Activated T-helper 17 cell treated with anti-CD3 and anti-CD28 coated beads, Interleukin-2, amount 50 U/mL, for 72 hours (primary cell): ENCODE measurements around the gene NSUN4. TPM values are rescaled to one million over a fixed set of nuclear protein-coding genes. Genes with fewer than 3 reads are reported as not detected.
A peak's percentile ranks its signal among the peaks of the same experiment; 100 is the strongest.
"Not testable (repeated sequence)": the region's sequence is repeated elsewhere in the genome, so short reads cannot be mapped to it uniquely, and the experiment has no call there.

Experiments used
- ATAC-seq: fragments of 150-1000 bp; cut with Tn5 transposase; replicated peaks from 2 replicates; pipeline ENCODE4 v1.10.0; 2021; ENCODE audit warnings: mild to moderate bottlenecking, moderate library complexity
- H3K27ac Mint-ChIP-seq: one replicate; pipeline ENCODE4 v1.8.0; 2022; ENCODE audit warnings: mixed read lengths
- H3K27me3 Mint-ChIP-seq: one replicate; pipeline ENCODE4 v1.8.0; 2022; ENCODE audit warnings: mixed read lengths
- H3K36me3 Mint-ChIP-seq: one replicate; pipeline ENCODE4 v1.8.0; 2022; ENCODE audit warnings: low read depth, mild to moderate bottlenecking, mixed read lengths
- H3K4me1 Mint-ChIP-seq: one replicate; pipeline ENCODE4 v1.8.0; 2022; ENCODE audit warnings: mixed read lengths
- H3K4me3 Mint-ChIP-seq: one replicate; pipeline ENCODE4 v1.8.0; 2022; ENCODE audit warnings: mild to moderate bottlenecking, mixed read lengths
- H3K9me3 Mint-ChIP-seq: one replicate; pipeline ENCODE4 v1.8.0; 2022; ENCODE audit warnings: mixed read lengths
- total RNA-seq, 2 donors: library from RNA; stranded (reverse); gene quantifications; one replicate each; pipeline ENCODE4 v1.2.3, GENCODE V29; 2022

The NSUN4 gene
- total RNA-seq, 2 donors from 2014 or later = 23.3 to 24.5 TPM

- not testable (repeated sequence) for H3K27me3 Mint-ChIP-seq, H3K4me3 Mint-ChIP-seq, H3K9me3 Mint-ChIP-seq, H3K27ac Mint-ChIP-seq, ATAC-seq
- Mint-ChIP-seq H3K4me1 (peaks cover 11% of the 10 kb centered on the region), H3K36me3 (peaks cover 78% of the 10 kb centered on the region)
These were observed 27.1 kb downstream of the NSUN4 start for GRCh38 chr1:46367701-46368100.

GRCh38 chr1:46368791-46369190, 28.2 kb downstream of the NSUN4 start:
- no peak for ATAC-seq
- peaks cover 78% of the 10 kb centered on the region for H3K36me3 Mint-ChIP-seq
- no peak overlapping the region for H3K4me3 Mint-ChIP-seq

GRCh38 chr1:46369542-46370213, 29.1 kb downstream of the NSUN4 start:
- Mint-ChIP-seq H3K27ac (peak overlapping the region; percentile 15), H3K4me3 (no peak overlapping the region), H3K4me1 (peaks cover 11% of the 10 kb centered on the region), H3K36me3 (peaks cover 71% of the 10 kb centered on the region), H3K27me3 (no peaks in the 10 kb centered on the region), H3K9me3 (no peaks in the 10 kb centered on the region)
- peak; percentile 46 for ATAC-seq

More at GRCh38 chr1:46368791-46369190, 28.2 kb downstream of the NSUN4 start:
- Mint-ChIP-seq H3K27me3 (no peaks in the 10 kb centered on the region), H3K9me3 (no peaks in the 10 kb centered on the region), H3K27ac (no peak overlapping the region), H3K4me1 (peaks cover 11% of the 10 kb centered on the region)

GRCh38 chr1:46370214-46370633, 29.6 kb downstream of the NSUN4 start:
- Mint-ChIP-seq H3K36me3 (peaks cover 65% of the 10 kb centered on the region), H3K27ac (peak overlapping the region; percentile 15), H3K9me3 (no peaks in the 10 kb centered on the region)

GRCh38 chr1:46372431-46372830, 31.8 kb downstream of the NSUN4 start:
- Mint-ChIP-seq H3K4me1 (peaks cover 11% of the 10 kb centered on the region), H3K4me3 (no peak overlapping the region), H3K36me3 (peaks cover 51% of the 10 kb centered on the region), H3K27me3 (no peaks in the 10 kb centered on the region), H3K9me3 (no peaks in the 10 kb centered on the region), H3K27ac (no peak overlapping the region)
- no peak for ATAC-seq

More at GRCh38 chr1:46370214-46370633, 29.6 kb downstream of the NSUN4 start:
- H3K4me1 Mint-ChIP-seq = peaks cover 11% of the 10 kb centered on the region
- H3K27me3 Mint-ChIP-seq = no peaks in the 10 kb centered on the region
- peak; percentile 92 for ATAC-seq
- no peak overlapping the region for H3K4me3 Mint-ChIP-seq

- ATAC-seq = no peak
- H3K9me3 Mint-ChIP-seq = no peaks in the 10 kb centered on the region
- H3K4me3 Mint-ChIP-seq = no peak overlapping the region
- H3K27me3 Mint-ChIP-seq = no peaks in the 10 kb centered on the region
- H3K27ac Mint-ChIP-seq = no peak overlapping the region
- H3K4me1 Mint-ChIP-seq = no peaks in the 10 kb centered on the region
- H3K36me3 Mint-ChIP-seq = no peaks in the 10 kb centered on the region
These were observed 39.4 kb downstream of the NSUN4 start for GRCh38 chr1:46379996-46380395.

- Mint-ChIP-seq H3K9me3 (no peaks in the 10 kb centered on the region), H3K4me3 (no peak overlapping the region), H3K27ac (no peak overlapping the region), H3K36me3 (no peaks in the 10 kb centered on the region), H3K4me1 (no peaks in the 10 kb centered on the region), H3K27me3 (no peaks in the 10 kb centered on the region)
- no peak for ATAC-seq
These were observed 39.9 kb downstream of the NSUN4 start for GRCh38 chr1:46380508-46380907.

GRCh38 chr1:46393510-46393909, 52.9 kb downstream of the NSUN4 start:
- peak overlapping the region; percentile 54 for H3K4me3 Mint-ChIP-seq
- ATAC-seq = no peak
- H3K27ac Mint-ChIP-seq = no peak overlapping the region
- H3K9me3 Mint-ChIP-seq = peaks cover 5% of the 10 kb centered on the region
- peaks cover 13% of the 10 kb centered on the region for H3K36me3 Mint-ChIP-seq
- H3K4me1 Mint-ChIP-seq = no peaks in the 10 kb centered on the region
- H3K27me3 Mint-ChIP-seq = peaks cover 19% of the 10 kb centered on the region

- H3K4me1 Mint-ChIP-seq = no peaks in the 10 kb centered on the region
- peaks cover 19% of the 10 kb centered on the region for H3K27me3 Mint-ChIP-seq
- no peak within 1 kb of the TSS for H3K27ac Mint-ChIP-seq
- peaks cover 13% of the 10 kb centered on the region for H3K36me3 Mint-ChIP-seq
- H3K9me3 Mint-ChIP-seq = peaks cover 5% of the 10 kb centered on the region
- peak; percentile 37 for ATAC-seq
- H3K4me3 Mint-ChIP-seq = peak within 1 kb of the TSS; percentile 54
These were observed 53.7 kb downstream of the NSUN4 start, which contains the start of gene FAAH for GRCh38 chr1:46394108-46394871. FAAH (plus strand) TSS chr1:46394317; CDS start chr1:46394349, 32 bp downstream.

GRCh38 chr1:46394872-46395465, 54.4 kb downstream of the NSUN4 start:
- Mint-ChIP-seq H3K27ac (no peak overlapping the region), H3K27me3 (peaks cover 19% of the 10 kb centered on the region), H3K4me3 (peak overlapping the region; percentile 54), H3K4me1 (no peaks in the 10 kb centered on the region), H3K9me3 (peaks cover 5% of the 10 kb centered on the region), H3K36me3 (peaks cover 13% of the 10 kb centered on the region)
- ATAC-seq = no peak

GRCh38 chr1:46396441-46397398, 56.1 kb downstream of the NSUN4 start:
- Mint-ChIP-seq H3K9me3 (peaks cover 5% of the 10 kb centered on the region), H3K36me3 (peaks cover 13% of the 10 kb centered on the region)

GRCh38 chr1:46399307-46399706, 58.7 kb downstream of the NSUN4 start:
- H3K27ac Mint-ChIP-seq = no peak overlapping the region
- no peak for ATAC-seq
- peaks cover 11% of the 10 kb centered on the region for H3K27me3 Mint-ChIP-seq
- no peaks in the 10 kb centered on the region for H3K9me3 Mint-ChIP-seq
- H3K4me3 Mint-ChIP-seq = no peak overlapping the region
- H3K4me1 Mint-ChIP-seq = peaks cover 5% of the 10 kb centered on the region
- no peaks in the 10 kb centered on the region for H3K36me3 Mint-ChIP-seq

More at GRCh38 chr1:46396441-46397398, 56.1 kb downstream of the NSUN4 start:
- no peak overlapping the region for H3K4me3 Mint-ChIP-seq
- H3K4me1 Mint-ChIP-seq = peaks cover 5% of the 10 kb centered on the region
- no peak for ATAC-seq
- peaks cover 19% of the 10 kb centered on the region for H3K27me3 Mint-ChIP-seq
- H3K27ac Mint-ChIP-seq = no peak overlapping the region

- no peak for ATAC-seq
- peaks cover 5% of the 10 kb centered on the region for H3K4me1 Mint-ChIP-seq
- H3K27me3 Mint-ChIP-seq = peaks cover 4% of the 10 kb centered on the region
These were observed 59.8 kb downstream of the NSUN4 start for GRCh38 chr1:46400421-46400820.

More at GRCh38 chr1:46400421-46400820, 59.8 kb downstream of the NSUN4 start:
- no peak overlapping the region for H3K4me3 Mint-ChIP-seq
- H3K36me3 Mint-ChIP-seq = no peaks in the 10 kb centered on the region
- H3K9me3 Mint-ChIP-seq = no peaks in the 10 kb centered on the region
- H3K27ac Mint-ChIP-seq = no peak overlapping the region
